Transverse colon (tissue), 4 donors: ENCODE measurements around the gene ACE. TPM values are rescaled to one million over a fixed set of nuclear protein-coding genes. Genes with fewer than 3 reads are reported as not detected.

Source experiments
- DNase-seq: peaks from one replicate; pipeline ENCODE4 v3.0.0-alpha.2; 2019
- H3K27ac ChIP-seq, 4 donors: fragments of 200-600 bp; sonication (generic); 2 replicates each; pipeline ENCODE4 v1.5.1; 2016 to 2018; ENCODE audit warnings: inconsistent platforms in 4 of 4
- H3K27me3 ChIP-seq: fragments of 200-600 bp; sonication (generic); 2 replicates; pipeline ENCODE4 v1.5.1; 2017; ENCODE audit warnings: inconsistent platforms
- H3K36me3 ChIP-seq, 4 donors: fragments of 200-600 bp; sonication (generic); 2 replicates each; pipeline ENCODE4 v1.5.1; 2017 to 2019; ENCODE audit warnings: inconsistent platforms in 4 of 4
- H3K4me1 ChIP-seq, 4 donors: fragments of 200-600 bp; sonication (generic); 2 replicates each; pipeline ENCODE4 v1.5.1; 2017 to 2020; ENCODE audit warnings: inconsistent platforms in 4 of 4
- H3K4me3 ChIP-seq, 4 donors: fragments of 200-600 bp; sonication (generic); 1 replicate in 1 of 4; 2 replicates in 3 of 4; pipeline versions ENCODE4 v1.5.1 to v1.6.1; 2017 to 2019; ENCODE audit warnings: inconsistent platforms in 4 of 4
- H3K9me3 ChIP-seq, 2 donors: fragments of 200-600 bp; sonication (generic); 2 replicates each; pipeline ENCODE4 v1.5.1; 2017 to 2019; ENCODE audit warnings: inconsistent platforms in 2 of 2
- EP300 ChIP-seq: sonication (generic); formaldehyde crosslinking; IDR thresholded peaks from one replicate; pipeline ENCODE4 v1.6.1; 2017; ENCODE audit warnings: antibody characterized with exemption, low read depth
- POLR2A ChIP-seq: fragments of 450-650 bp; IDR thresholded peaks from one replicate; pipeline ENCODE4 v1.6.1; 2016; ENCODE audit warnings: antibody characterized with exemption, mild to moderate bottlenecking, moderate library complexity
- POLR2AphosphoS5 ChIP-seq, 3 donors: sonication (generic); formaldehyde crosslinking; IDR thresholded peaks; one replicate each; pipeline ENCODE4 v1.6.1; 2016; ENCODE audit warnings: antibody characterized with exemption in 3 of 3
- WGBS, 2 donors: methylation state at CpG; one replicate each; pipeline ENCODE4 v1.1.5; 2018; ENCODE audit warnings: low coverage in 1 of 2; 5-methylcytosine and 5-hydroxymethylcytosine counted together
- in situ Hi-C, 4 donors: fragments of 200-750 bp; cut with MboI; loops; one replicate each; pipeline versions ENCODE4 v1.15.0 to v1.15.1; 2017; ENCODE audit warnings: low sequenced_read_pairs in 3 of 4, low pct_ligation_motif_present in 1 of 4, low pct_unique_long_range_greater_than_20kb in 1 of 4
- intact Hi-C: fragments of 100-400 bp; cut with DNase I; formaldehyde crosslinking; loops from one replicate; pipeline ENCODE4 v1.15.1; 2023; ENCODE audit warnings: low total_unique reads
- total RNA-seq, 4 donors: library from RNA; depleted of rRNA; stranded (reverse); fragments of >200 nt; gene quantifications; one replicate each; pipeline ENCODE4 v1.1.0, GENCODE V29; 2016
- TF ChIP-seq, protein P1 (sequence below), 5 experiments: fragments of 200-600 bp in 3 of 5; fragments of 450-650 bp in 2 of 5; sonication (generic) in 3 of 5; IDR thresholded peaks; 1 replicate in 2 of 5; 2 replicates in 3 of 5; pipeline ENCODE4 v1.5.1; 2016 to 2017; ENCODE audit warnings: antibody characterized with exemption in 5 of 5, inconsistent platforms in 3 of 5, mild to moderate bottlenecking in 2 of 5, moderate library complexity in 1 of 5

ACE gene
- total RNA-seq, 4 donors from 2014 or later, result 6.0 to 56.7 (median 28.0) TPM

DNA sequence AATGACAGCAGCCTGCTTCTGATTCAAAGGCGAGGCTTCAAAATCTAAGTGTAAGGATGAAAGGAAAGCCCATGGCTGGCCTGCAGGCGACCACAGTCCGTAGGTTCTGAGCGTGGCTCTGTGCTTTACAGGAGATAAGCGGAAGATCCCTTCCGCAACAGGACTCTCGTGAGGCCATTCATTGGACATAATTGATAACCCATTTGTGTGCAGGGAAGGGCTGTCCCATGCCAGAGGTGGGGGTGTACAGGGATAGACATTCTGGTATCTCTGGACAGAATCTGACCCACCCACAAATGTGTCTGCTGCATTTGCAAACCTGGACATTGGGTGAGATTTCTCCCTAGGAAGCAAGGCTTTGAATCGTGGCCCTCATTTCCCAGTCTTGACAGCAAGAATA is 34.8 kb upstream of the ACE start:
- TF ChIP-seq POLR2A, result no peak
- no peak for TF ChIP-seq EP300
- TF ChIP-seq POLR2AphosphoS5 (IDR thresholded peaks at IDR 0.05), result no peak
- TF ChIP-seq, protein P1, sequence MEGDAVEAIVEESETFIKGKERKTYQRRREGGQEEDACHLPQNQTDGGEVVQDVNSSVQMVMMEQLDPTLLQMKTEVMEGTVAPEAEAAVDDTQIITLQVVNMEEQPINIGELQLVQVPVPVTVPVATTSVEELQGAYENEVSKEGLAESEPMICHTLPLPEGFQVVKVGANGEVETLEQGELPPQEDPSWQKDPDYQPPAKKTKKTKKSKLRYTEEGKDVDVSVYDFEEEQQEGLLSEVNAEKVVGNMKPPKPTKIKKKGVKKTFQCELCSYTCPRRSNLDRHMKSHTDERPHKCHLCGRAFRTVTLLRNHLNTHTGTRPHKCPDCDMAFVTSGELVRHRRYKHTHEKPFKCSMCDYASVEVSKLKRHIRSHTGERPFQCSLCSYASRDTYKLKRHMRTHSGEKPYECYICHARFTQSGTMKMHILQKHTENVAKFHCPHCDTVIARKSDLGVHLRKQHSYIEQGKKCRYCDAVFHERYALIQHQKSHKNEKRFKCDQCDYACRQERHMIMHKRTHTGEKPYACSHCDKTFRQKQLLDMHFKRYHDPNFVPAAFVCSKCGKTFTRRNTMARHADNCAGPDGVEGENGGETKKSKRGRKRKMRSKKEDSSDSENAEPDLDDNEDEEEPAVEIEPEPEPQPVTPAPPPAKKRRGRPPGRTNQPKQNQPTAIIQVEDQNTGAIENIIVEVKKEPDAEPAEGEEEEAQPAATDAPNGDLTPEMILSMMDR (IDR thresholded peaks at IDR 0.05), result no peak
- intact Hi-C loops, result loop anchor here (10.0 kb wide), 1 partner anchor 93 kb away; no protein-coding TSS in a partner anchor
- no peak overlapping the region for H3K27ac ChIP-seq
- H3K9me3 ChIP-seq, result no peaks in the 10 kb centered on the region
- peaks cover 2 to 40% (median 27%) of the 10 kb centered on the region in 4 donors for H3K4me1 ChIP-seq
- no peaks in the 10 kb centered on the region for H3K36me3 ChIP-seq
- WGBS, 2 donors, result 96% methylated on average over 8 of the region's 8 CpGs; no CpG with 5 or more reads in 1 of the 2 donors
- no peak for DNase-seq
- in situ Hi-C loops, result no loop called here
- no peaks in the 10 kb centered on the region for H3K27me3 ChIP-seq
- no peak overlapping the region for H3K4me3 ChIP-seq

DNA sequence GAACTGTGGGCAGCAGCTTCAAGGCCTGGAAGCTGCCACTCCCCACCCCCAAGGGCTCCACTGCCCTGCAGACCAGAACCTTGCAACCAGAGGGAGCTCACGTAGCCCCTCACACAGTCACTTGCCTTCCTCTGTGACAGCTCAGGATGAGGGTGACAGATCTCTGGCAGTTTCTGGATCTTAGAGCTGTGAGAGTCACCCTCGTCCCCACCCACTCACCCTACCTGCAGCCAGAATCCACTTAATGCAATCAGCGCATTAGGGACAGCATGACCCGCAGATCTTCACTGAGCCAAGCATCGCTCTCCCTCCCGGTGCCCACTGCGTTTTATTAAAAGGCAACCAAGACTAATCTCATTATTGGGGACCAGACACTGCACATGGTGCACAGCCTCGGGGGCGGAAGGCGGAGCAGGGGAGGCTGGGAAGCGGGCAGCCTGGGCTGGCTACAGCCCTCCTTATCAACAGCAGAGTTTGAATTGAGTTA is 34.3 kb upstream of the ACE start:
- Histone ChIP-seq H3K9me3 (no peaks in the 10 kb centered on the region), H3K4me3 (no peak overlapping the region), H3K36me3 (no peaks in the 10 kb centered on the region), H3K27ac (no peak overlapping the region), H3K27me3 (no peaks in the 10 kb centered on the region), H3K4me1 (peaks cover 8 to 46% (median 32%) of the 10 kb centered on the region in 4 donors)
- intact Hi-C loops, result loop anchor here (10.0 kb wide), 1 partner anchor 92 kb away; no protein-coding TSS in a partner anchor
- no peak for DNase-seq
- in situ Hi-C loops, result no loop called here
- 84 to 94% methylated on average over 9 to 11 of the region's 11 CpGs for WGBS, 2 donors
- TF ChIP-seq, protein P1 (IDR thresholded peaks at IDR 0.05), result no peak
- TF ChIP-seq POLR2A (no peak), POLR2AphosphoS5 (IDR thresholded peaks at IDR 0.05) (no peak), EP300 (no peak)

DNA sequence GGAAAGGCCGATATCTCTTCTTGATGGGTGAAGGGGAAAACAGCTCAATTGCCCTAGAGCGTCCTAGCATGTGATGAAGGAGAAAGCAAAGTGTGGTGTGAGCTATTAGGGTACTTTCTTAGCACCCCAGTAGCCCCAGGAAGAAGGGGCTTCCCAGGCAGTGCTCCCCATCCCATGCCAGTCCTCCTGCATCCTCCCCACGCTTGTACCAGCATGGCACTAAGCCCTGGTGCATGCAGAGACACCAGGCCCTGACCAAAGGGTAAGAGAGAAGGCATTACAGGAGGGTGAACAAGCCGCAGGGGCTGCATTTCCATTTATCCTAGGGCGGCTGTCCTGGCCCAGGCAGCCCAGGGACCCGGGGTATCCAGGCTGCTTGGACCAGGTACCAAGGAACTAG is 33.8 kb upstream of the ACE start:
- WGBS, 2 donors, result 90% methylated on average over 6 of the region's 6 CpGs; no CpG with 5 or more reads in 1 of the 2 donors
- intact Hi-C loops (loop anchor here (10.0 kb wide), 1 partner anchor 92 kb away; no protein-coding TSS in a partner anchor), in situ Hi-C loops (no loop called here)
- no peaks in the 10 kb centered on the region for H3K36me3 ChIP-seq
- H3K4me3 ChIP-seq, result no peak overlapping the region
- no peaks in the 10 kb centered on the region for H3K9me3 ChIP-seq
- H3K27ac ChIP-seq, result no peak overlapping the region
- H3K27me3 ChIP-seq, result no peaks in the 10 kb centered on the region
- TF ChIP-seq POLR2AphosphoS5 (IDR thresholded peaks at IDR 0.05) (no peak), EP300 (no peak), POLR2A (no peak)
- TF ChIP-seq, protein P1 (IDR thresholded peaks at IDR 0.05), result no peak
- no peak for DNase-seq
- peaks cover 12 to 48% (median 36%) of the 10 kb centered on the region in 4 donors for H3K4me1 ChIP-seq

DNA sequence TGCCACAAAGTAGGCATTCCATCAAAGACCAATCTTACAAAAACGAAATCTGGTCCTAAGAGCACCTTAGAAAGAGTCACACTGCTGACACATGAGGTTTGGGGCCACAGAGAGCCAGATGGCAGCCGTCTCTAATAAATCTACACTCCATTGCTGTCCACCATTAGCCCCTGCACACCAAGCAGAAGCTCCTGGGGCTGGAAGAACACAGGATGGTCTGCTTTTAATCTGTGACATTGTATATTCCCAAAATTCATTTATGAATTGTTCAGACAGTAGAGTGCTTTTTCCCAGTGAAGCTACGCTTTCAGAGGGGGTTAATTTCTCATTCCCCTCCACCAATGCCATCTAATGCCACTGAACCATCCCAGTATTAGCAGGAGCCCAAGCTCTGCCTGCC is 32.4 kb upstream of the ACE start:
- H3K27me3 ChIP-seq, result no peaks in the 10 kb centered on the region
- H3K9me3 ChIP-seq, result no peaks in the 10 kb centered on the region
- H3K27ac ChIP-seq, result peak overlapping the region in 3 of 4 donors; percentile 86 to 93 (median 92)
- H3K4me3 ChIP-seq, result no peak overlapping the region
- no peaks in the 10 kb centered on the region for H3K36me3 ChIP-seq
- H3K4me1 ChIP-seq, result peaks cover 12 to 39% (median 30%) of the 10 kb centered on the region in 4 donors
- TF ChIP-seq EP300 (no peak), POLR2AphosphoS5 (IDR thresholded peaks at IDR 0.05) (no peak), POLR2A (no peak)
- TF ChIP-seq, protein P1 (IDR thresholded peaks at IDR 0.05), result no peak
- intact Hi-C loops, result loop anchor here (10.0 kb wide), 1 partner anchor 90 kb away; no protein-coding TSS in a partner anchor
- in situ Hi-C loops, result no loop called here
- no peak for DNase-seq
- whole genome bisulfite sequencing, 2 donors, result 83% methylated on average over 3 of the region's 3 CpGs; no CpG with 5 or more reads in 1 of the 2 donors
